Measurements from ENCODE around the gene RHBDF2. TPM values are rescaled to one million over a fixed set of nuclear protein-coding genes. Genes with fewer than 3 reads are reported as not detected.

Gene RHBDF2
- 34.6 TPM for total RNA-seq

DNA sequence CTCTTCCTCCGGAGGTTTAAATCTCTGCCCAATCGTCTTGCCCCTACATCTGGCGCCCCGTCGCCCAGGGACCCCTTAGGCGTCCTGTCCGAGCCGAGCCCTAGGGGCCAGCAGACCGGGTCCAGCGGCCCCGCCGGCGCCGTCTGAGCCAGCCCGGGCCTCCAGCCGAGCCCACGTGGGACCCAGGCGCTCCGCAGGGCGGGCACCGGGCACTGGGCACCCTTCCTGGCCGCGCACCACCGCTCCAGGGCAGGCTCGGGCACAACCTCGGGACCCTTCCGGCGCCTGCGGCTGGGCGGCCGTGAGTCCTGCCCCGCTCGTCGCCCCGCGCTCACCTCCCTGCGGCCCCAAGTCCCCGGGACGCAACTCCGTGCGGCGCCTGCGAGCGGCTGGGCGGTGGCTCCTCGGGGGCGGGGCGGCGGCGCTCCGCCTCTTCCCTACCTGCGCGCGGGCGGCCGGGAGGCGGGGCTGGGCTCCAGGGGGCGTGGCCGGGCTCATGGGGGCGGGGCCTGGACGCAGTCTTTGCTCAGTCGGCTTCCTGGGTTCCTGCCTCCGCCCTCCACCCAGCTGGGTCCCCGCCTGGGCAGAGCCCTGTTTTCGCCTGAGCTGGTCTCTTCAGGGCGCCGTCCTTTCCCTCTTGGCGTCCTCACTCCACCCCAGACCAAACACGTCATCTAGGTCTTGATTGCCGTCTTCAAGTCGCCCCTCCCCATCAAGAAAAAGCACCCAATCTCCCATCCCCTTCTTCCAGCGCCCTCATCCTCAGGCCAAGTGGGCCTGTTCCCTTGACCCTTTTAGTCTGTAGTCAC, at the start of gene RHBDF2:
TSS of gene RHBDF2 (minus strand) at position 406 of the 809 bp plus-strand sequence. CDS start 19,899 bp downstream, outside the sequence.
- H3K27ac ChIP-seq: peak within 1 kb of the TSS; percentile 85
- H3K36me3 ChIP-seq: no peaks in the 10 kb centered on the region
- peaks cover 58% of the 10 kb centered on the region for H3K4me1 ChIP-seq
- no peaks in the 10 kb centered on the region for H3K27me3 ChIP-seq
- H3K4me3 ChIP-seq: peak within 1 kb of the TSS; percentile 55 to 84
- intact Hi-C loops (cut with DNase I): loop anchor here (10.0 kb wide), 1 partner anchor 96 kb away; no protein-coding TSS in a partner anchor
- H3K9me3 ChIP-seq: no peaks in the 10 kb centered on the region
- TF ChIP-seq POLR2A (IDR thresholded peaks at IDR 0.05) (peak in 1 of 2 donors; percentile 80), POLR2AphosphoS5 (IDR thresholded peaks at IDR 0.05; ENCODE audit: insufficient read depth in 1 of 2, low read depth in 1 of 2) (peak; percentile 37 to 61)
- TF ChIP-seq, protein P1, sequence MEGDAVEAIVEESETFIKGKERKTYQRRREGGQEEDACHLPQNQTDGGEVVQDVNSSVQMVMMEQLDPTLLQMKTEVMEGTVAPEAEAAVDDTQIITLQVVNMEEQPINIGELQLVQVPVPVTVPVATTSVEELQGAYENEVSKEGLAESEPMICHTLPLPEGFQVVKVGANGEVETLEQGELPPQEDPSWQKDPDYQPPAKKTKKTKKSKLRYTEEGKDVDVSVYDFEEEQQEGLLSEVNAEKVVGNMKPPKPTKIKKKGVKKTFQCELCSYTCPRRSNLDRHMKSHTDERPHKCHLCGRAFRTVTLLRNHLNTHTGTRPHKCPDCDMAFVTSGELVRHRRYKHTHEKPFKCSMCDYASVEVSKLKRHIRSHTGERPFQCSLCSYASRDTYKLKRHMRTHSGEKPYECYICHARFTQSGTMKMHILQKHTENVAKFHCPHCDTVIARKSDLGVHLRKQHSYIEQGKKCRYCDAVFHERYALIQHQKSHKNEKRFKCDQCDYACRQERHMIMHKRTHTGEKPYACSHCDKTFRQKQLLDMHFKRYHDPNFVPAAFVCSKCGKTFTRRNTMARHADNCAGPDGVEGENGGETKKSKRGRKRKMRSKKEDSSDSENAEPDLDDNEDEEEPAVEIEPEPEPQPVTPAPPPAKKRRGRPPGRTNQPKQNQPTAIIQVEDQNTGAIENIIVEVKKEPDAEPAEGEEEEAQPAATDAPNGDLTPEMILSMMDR (IDR thresholded peaks at IDR 0.05): no peak
- DNase-seq (ENCODE audit: extremely low spot score in 2 of 2): no peak

DNA sequence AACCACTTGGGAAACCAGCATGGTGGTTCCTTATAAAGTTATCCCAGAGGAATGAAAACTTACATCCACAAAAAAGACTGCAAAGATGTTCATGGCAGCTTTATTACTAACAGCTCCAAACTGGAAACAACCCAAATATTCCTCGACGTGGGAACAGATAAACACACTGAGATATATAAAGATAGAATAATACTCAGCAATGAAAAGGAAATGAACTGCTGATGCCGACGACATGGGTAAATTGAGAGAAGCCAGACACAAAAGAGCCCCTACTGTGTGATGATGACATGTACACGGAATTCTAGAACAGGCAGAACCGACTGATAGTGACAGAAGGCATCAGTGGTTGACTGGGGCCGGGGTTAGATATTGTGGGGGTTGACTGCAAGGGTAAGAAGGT, 48.3 kb upstream of the RHBDF2 start:
- TF ChIP-seq POLR2AphosphoS5 (IDR thresholded peaks at IDR 0.05; ENCODE audit: insufficient read depth in 1 of 2, low read depth in 1 of 2): no peak
- Histone ChIP-seq H3K36me3 (no peaks in the 10 kb centered on the region), H3K4me3 (no peak overlapping the region), H3K27me3 (no peaks in the 10 kb centered on the region), H3K27ac (no peak overlapping the region), H3K9me3 (no peaks in the 10 kb centered on the region), H3K4me1 (peaks cover 41% of the 10 kb centered on the region)
- DNase-seq (ENCODE audit: extremely low spot score in 2 of 2): no peak
- intact Hi-C loops (cut with DNase I): loop anchor here (10.0 kb wide), 1 partner anchor 85 kb away; the partner anchor contains the start of gene AANAT

DNA sequence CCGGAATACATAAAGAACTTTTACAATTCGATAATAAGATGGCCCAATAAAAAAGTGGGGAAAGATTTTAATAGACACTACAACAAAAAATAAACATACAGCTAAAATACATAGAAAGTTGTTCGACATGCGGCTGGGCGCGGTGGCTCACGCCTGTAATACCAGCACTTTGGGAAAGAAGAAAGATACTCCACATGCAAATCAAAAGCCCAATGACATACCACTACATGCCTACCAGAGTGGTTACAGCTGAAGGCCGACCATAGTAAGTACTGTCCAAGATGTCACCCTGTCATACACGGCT, 47.9 kb upstream of the RHBDF2 start:
- Histone ChIP-seq H3K4me3 (no peak overlapping the region), H3K9me3 (no peaks in the 10 kb centered on the region), H3K27ac (no peak overlapping the region), H3K27me3 (no peaks in the 10 kb centered on the region), H3K36me3 (no peaks in the 10 kb centered on the region), H3K4me1 (peaks cover 44% of the 10 kb centered on the region)
- no peak for DNase-seq (ENCODE audit: extremely low spot score in 2 of 2)
- TF ChIP-seq POLR2A (IDR thresholded peaks at IDR 0.05): no peak
- no peak for TF ChIP-seq POLR2AphosphoS5 (IDR thresholded peaks at IDR 0.05; ENCODE audit: insufficient read depth in 1 of 2, low read depth in 1 of 2)
- TF ChIP-seq, protein P1 (IDR thresholded peaks at IDR 0.05): no peak
- intact Hi-C loops (cut with DNase I): loop anchor here (10.0 kb wide), 1 partner anchor 84 kb away; the partner anchor contains the start of gene AANAT

GRCh38 chr17:76548378-76549214, 47.4 kb upstream of the RHBDF2 start:
- no peak overlapping the region for H3K4me3 ChIP-seq
- no peaks in the 10 kb centered on the region for H3K27me3 ChIP-seq
- no peaks in the 10 kb centered on the region for H3K36me3 ChIP-seq
- no peaks in the 10 kb centered on the region for H3K9me3 ChIP-seq
- no peak overlapping the region for H3K27ac ChIP-seq
- intact Hi-C loops (cut with DNase I): loop anchor here (10.0 kb wide), 1 partner anchor 84 kb away; the partner anchor contains the start of gene AANAT
- DNase-seq (ENCODE audit: extremely low spot score in 2 of 2): no peak
- TF ChIP-seq POLR2AphosphoS5 (IDR thresholded peaks at IDR 0.05; ENCODE audit: insufficient read depth in 1 of 2, low read depth in 1 of 2): no peak
- TF ChIP-seq, protein P1 (IDR thresholded peaks at IDR 0.05): no peak
- peaks cover 48% of the 10 kb centered on the region for H3K4me1 ChIP-seq

DNA sequence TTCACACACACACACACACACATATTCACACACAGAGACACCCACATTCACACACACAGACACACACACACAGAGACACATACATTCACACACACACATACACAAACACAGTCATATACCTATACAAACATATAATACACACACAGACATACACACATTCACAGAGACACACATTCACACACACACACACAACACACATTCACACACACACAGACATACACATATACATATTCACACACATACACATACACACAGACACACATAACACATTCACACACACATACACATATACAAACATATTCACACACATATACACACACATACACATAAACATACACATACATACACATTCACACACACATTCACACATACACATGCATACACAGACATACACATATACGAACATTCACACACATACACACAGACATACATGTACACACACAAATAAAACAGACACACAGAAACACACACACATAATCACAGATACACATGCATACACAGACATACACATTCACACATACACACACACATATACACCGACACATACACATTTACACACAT, 46.5 kb upstream of the RHBDF2 start:
- intact Hi-C loops (cut with DNase I): loop anchor here (10.0 kb wide), 1 partner anchor 83 kb away; the partner anchor contains the start of gene AANAT
- H3K27me3 ChIP-seq: no peaks in the 10 kb centered on the region
- TF ChIP-seq POLR2A (IDR thresholded peaks at IDR 0.05) (no peak), POLR2AphosphoS5 (IDR thresholded peaks at IDR 0.05; ENCODE audit: insufficient read depth in 1 of 2, low read depth in 1 of 2) (no peak)
- TF ChIP-seq, protein P1 (IDR thresholded peaks at IDR 0.05): no peak
- H3K36me3 ChIP-seq: no peaks in the 10 kb centered on the region
- no peak overlapping the region for H3K4me3 ChIP-seq
- H3K9me3 ChIP-seq: no peaks in the 10 kb centered on the region
- H3K27ac ChIP-seq: no peak overlapping the region
- H3K4me1 ChIP-seq: peaks cover 48% of the 10 kb centered on the region
- no peak for DNase-seq (ENCODE audit: extremely low spot score in 2 of 2)
